GM19043 (cell line): ENCODE measurements around the gene TNKS1BP1.
A peak's percentile ranks its signal among the peaks of the same experiment; 100 is the strongest.
"Not testable (repeated sequence)": the region's sequence is repeated elsewhere in the genome, so short reads cannot be mapped to it uniquely, and the experiment has no call there.

Source experiments
- ATAC-seq: cut with Tn5 transposase; IDR thresholded peaks from one replicate; pipeline ENCODE4 v1.9.1; 2021; ENCODE audit warnings: low read depth; ENCODE audit not compliant: unreplicated experiment

TNKS1BP1 gene

GRCh38 chr11:57324886-57325734, at the start of gene TNKS1BP1:
TSS of gene TNKS1BP1 (minus strand) at chr11:57324952. CDS start at chr11:57321885, 3,067 bp downstream.
- ATAC-seq = peak; percentile 87

GRCh38 chr11:57373146-57373545, 48.4 kb upstream of the TNKS1BP1 start:
- ATAC-seq = no peak

- ATAC-seq = no peak
These were observed 46.2 kb upstream of the TNKS1BP1 start for GRCh38 chr11:57370941-57371340.

GRCh38 chr11:57370251-57370650, 45.5 kb upstream of the TNKS1BP1 start:
- no peak for ATAC-seq

- no peak for ATAC-seq
These were observed 44.1 kb upstream of the TNKS1BP1 start for GRCh38 chr11:57368845-57369232.

- no peak for ATAC-seq
These were observed 43.5 kb upstream of the TNKS1BP1 start for GRCh38 chr11:57368106-57368844.

- no peak for ATAC-seq
These were observed 40.3 kb upstream of the TNKS1BP1 start for GRCh38 chr11:57364851-57365660.

- ATAC-seq = no peak
These were observed 38.7 kb upstream of the TNKS1BP1 start for GRCh38 chr11:57363131-57364080.

GRCh38 chr11:57361926-57362325, 37.2 kb upstream of the TNKS1BP1 start:
- no peak for ATAC-seq

- ATAC-seq = not testable (repeated sequence)
These were observed 36.7 kb upstream of the TNKS1BP1 start for GRCh38 chr11:57361420-57361819.

- ATAC-seq = no peak
These were observed 36.2 kb upstream of the TNKS1BP1 start for GRCh38 chr11:57360991-57361390.

- no peak for ATAC-seq
These were observed 35.3 kb upstream of the TNKS1BP1 start for GRCh38 chr11:57359896-57360690.

GRCh38 chr11:57359396-57359795, 34.6 kb upstream of the TNKS1BP1 start:
- ATAC-seq = no peak

- ATAC-seq = no peak
These were observed 34.2 kb upstream of the TNKS1BP1 start for GRCh38 chr11:57358991-57359390.

GRCh38 chr11:57358543-57358961, 33.8 kb upstream of the TNKS1BP1 start:
- no peak for ATAC-seq

- no peak for ATAC-seq
These were observed 33.1 kb upstream of the TNKS1BP1 start for GRCh38 chr11:57357856-57358255.

GRCh38 chr11:57357310-57357709, 32.6 kb upstream of the TNKS1BP1 start:
- no peak for ATAC-seq

- ATAC-seq = no peak
These were observed 31.5 kb upstream of the TNKS1BP1 start for GRCh38 chr11:57356268-57356667.

GRCh38 chr11:57354699-57355098, 29.9 kb upstream of the TNKS1BP1 start:
- no peak for ATAC-seq
